Nucleus accumbens (tissue), 56 donors: ENCODE results near the gene DNAJB2.

Source experiments
- DNase-seq, 56 donors: peaks; one replicate each; lab custom pipeline; 2025; lab: John Stamatoyannopoulos, UW

Gene DNAJB2

GRCh38 chr2:219334076-219334475 lies 54.9 kb downstream of the DNAJB2 start:
- DNase-seq = no peak

GRCh38 chr2:219335373-219335786 lies 56.2 kb downstream of the DNAJB2 start:
- DNase-seq = peak in 30 of 56 donors; percentile 14 to 87 (median 45)
